Neuronal stem cell (in vitro differentiated cells): ENCODE measurements around the gene DPP6.
A peak's percentile ranks its signal among the peaks of the same experiment; 100 is the strongest.

Experiments
- DNase-seq: peaks from one replicate; pipeline ENCODE4 v3.0.0-alpha.2; 2013; ENCODE audit warnings: low spot score
- H2AFZ ChIP-seq: one replicate; pipeline ENCODE4 v1.6.1; 2013; ENCODE audit warnings: mild to moderate bottlenecking, low read length, inconsistent platforms
- H2AK5ac ChIP-seq: 2 replicates; pipeline ENCODE4 v1.6.1; 2013; ENCODE audit warnings: low read depth, mild to moderate bottlenecking, inconsistent platforms, low read length, moderate library complexity, mixed read lengths
- H2BK120ac ChIP-seq: 2 replicates; pipeline ENCODE4 v1.6.1; 2013; ENCODE audit warnings: low read depth, mild to moderate bottlenecking, inconsistent platforms, low read length, moderate library complexity, mixed read lengths
- H2BK12ac ChIP-seq: one replicate; pipeline ENCODE4 v1.6.1; 2013; ENCODE audit warnings: low read length, inconsistent platforms
- H2BK15ac ChIP-seq: 2 replicates; pipeline ENCODE4 v1.6.1; 2013; ENCODE audit warnings: mild to moderate bottlenecking, low read length, inconsistent platforms, mixed read lengths
- H2BK5ac ChIP-seq: one replicate; pipeline ENCODE4 v1.6.1; 2013; ENCODE audit warnings: inconsistent platforms, mild to moderate bottlenecking, low read length, moderate library complexity
- H3K14ac ChIP-seq: one replicate; pipeline ENCODE4 v1.6.1; 2013; ENCODE audit warnings: low read length, inconsistent platforms
- H3K18ac ChIP-seq: 2 replicates; pipeline ENCODE4 v1.6.1; 2013; ENCODE audit warnings: low read length, inconsistent platforms
- H3K23ac ChIP-seq: 2 replicates; pipeline ENCODE4 v1.6.1; 2013; ENCODE audit warnings: low read depth, mild to moderate bottlenecking, mixed read lengths, low read length, inconsistent platforms; ENCODE audit not compliant: poor library complexity
- H3K27ac ChIP-seq: replicated peaks from 3 replicates; pipeline ENCODE4 v1.5.1; 2013; ENCODE audit warnings: low read length, inconsistent platforms
- H3K27me3 ChIP-seq, 3 experiments: 2 replicates each; pipeline ENCODE4 v1.6.1; 2013; ENCODE audit warnings: low read length in 3 of 3, mild to moderate bottlenecking in 2 of 3, inconsistent platforms in 1 of 3, low read depth in 1 of 3, mixed read lengths in 1 of 3, moderate library complexity in 1 of 3; ENCODE audit not compliant: control insufficient read depth in 3 of 3, insufficient read depth in 3 of 3
- H3K36me3 ChIP-seq, 2 donors: replicated peaks in 1 of 2; 2 replicates each; pipeline ENCODE4 v1.6.1; 2013; ENCODE audit warnings: low read length in 2 of 2; ENCODE audit not compliant: control insufficient read depth in 2 of 2, insufficient read depth in 2 of 2
- H3K4ac ChIP-seq: 2 replicates; pipeline ENCODE4 v1.6.1; 2013; ENCODE audit warnings: inconsistent platforms, mild to moderate bottlenecking, low read length, moderate library complexity
- H3K4me1 ChIP-seq, 2 donors: 1 replicate in 1 of 2; 2 replicates in 1 of 2; pipeline ENCODE4 v1.6.1; 2013; ENCODE audit warnings: low read length in 2 of 2, low read depth in 1 of 2; ENCODE audit not compliant: control insufficient read depth in 2 of 2, insufficient read depth in 1 of 2
- H3K4me2 ChIP-seq: one replicate; pipeline ENCODE4 v1.6.1; 2013; ENCODE audit warnings: mild to moderate bottlenecking, low read length, inconsistent platforms; ENCODE audit not compliant: insufficient read depth, poor library complexity, severe bottlenecking
- H3K4me3 ChIP-seq, 2 donors: 2 replicates each; pipeline ENCODE4 v1.5.1; 2013; ENCODE audit warnings: low read length in 2 of 2, mild to moderate bottlenecking in 2 of 2, inconsistent platforms in 1 of 2, moderate library complexity in 1 of 2
- H3K79me1 ChIP-seq: one replicate; pipeline ENCODE4 v1.6.1; 2013; ENCODE audit warnings: low read depth, mild to moderate bottlenecking, inconsistent platforms, low read length, moderate library complexity
- H3K9ac ChIP-seq: one replicate; pipeline ENCODE4 v1.6.1; 2013; ENCODE audit warnings: mild to moderate bottlenecking, low read depth, low read length, inconsistent platforms; ENCODE audit not compliant: poor library complexity
- H3K9me3 ChIP-seq, 2 donors: replicated peaks in 1 of 2; 2 replicates each; pipeline versions ENCODE3 to v1.6.1; 2013; ENCODE audit warnings: low read length in 2 of 2, mild to moderate bottlenecking in 2 of 2, inconsistent platforms in 1 of 2, low read depth in 1 of 2, mixed read lengths in 1 of 2, moderate library complexity in 1 of 2; ENCODE audit not compliant: control insufficient read depth in 2 of 2, insufficient read depth in 1 of 2
- H4K8ac ChIP-seq: one replicate; pipeline ENCODE4 v1.6.1; 2013; ENCODE audit warnings: low read depth, mild to moderate bottlenecking, inconsistent platforms, low read length, moderate library complexity
- H4K91ac ChIP-seq: one replicate; pipeline ENCODE4 v1.6.1; 2013; ENCODE audit warnings: low read length, low read depth, mild to moderate bottlenecking, inconsistent platforms; ENCODE audit not compliant: poor library complexity
- whole genome bisulfite sequencing, 2 donors: extraction: QIAGEN DNeasy Blood & Tissue Kit; methylation state at CpG; one replicate each; pipeline ENCODE4 v1.1.7; 2013; ENCODE audit warnings: missing lambda C conversion rate in 2 of 2, mixed read lengths in 1 of 2; ENCODE audit not compliant: insufficient read length in 2 of 2, insufficient replicate concordance in 1 of 2; ENCODE audit errors: extremely low coverage in 2 of 2; 5-methylcytosine and 5-hydroxymethylcytosine counted together

Gene DPP6

GRCh38 chr7:154415709-154416399, 363.7 kb downstream of the DPP6 start:
- no peak overlapping the region for H2BK120ac ChIP-seq
- no peak overlapping the region for H3K9ac ChIP-seq
- no peaks in the 10 kb centered on the region for H3K79me1 ChIP-seq
- H4K91ac ChIP-seq = no peak overlapping the region
- H3K36me3 ChIP-seq = no peaks in the 10 kb centered on the region
- H2AK5ac ChIP-seq = no peak overlapping the region
- H2BK5ac ChIP-seq = no peak overlapping the region
- H3K27me3 ChIP-seq = no peaks in the 10 kb centered on the region
- peaks cover 0 to 4% of the 10 kb centered on the region in 2 donors for H3K4me1 ChIP-seq
- H3K4me2 ChIP-seq = no peak overlapping the region
- H3K23ac ChIP-seq = no peak overlapping the region
- H4K8ac ChIP-seq = no peak overlapping the region
- WGBS, 2 donors = no CpG with 5 or more reads among the region's 6 CpGs
- H2BK15ac ChIP-seq = no peak overlapping the region
- H2BK12ac ChIP-seq = no peak overlapping the region
- DNase-seq = no peak
- no peak overlapping the region for H3K4me3 ChIP-seq
- H2AFZ ChIP-seq = no peak overlapping the region
- H3K27ac ChIP-seq = no peak overlapping the region
- H3K9me3 ChIP-seq = no peaks in the 10 kb centered on the region
- H3K4ac ChIP-seq = no peak overlapping the region
- H3K14ac ChIP-seq = no peak overlapping the region
- H3K18ac ChIP-seq = no peak overlapping the region

- Histone ChIP-seq H3K4ac (no peak overlapping the region), H3K79me1 (no peaks in the 10 kb centered on the region), H3K9me3 (no peaks in the 10 kb centered on the region)
These were observed 364.5 kb downstream of the DPP6 start for GRCh38 chr7:154416714-154417113.

GRCh38 chr7:154419344-154419743, 367.1 kb downstream of the DPP6 start:
- Histone ChIP-seq H3K14ac (no peak overlapping the region), H3K9ac (no peak overlapping the region), H2BK12ac (no peak overlapping the region), H3K9me3 (no peaks in the 10 kb centered on the region), H3K4ac (no peak overlapping the region), H2BK15ac (no peak overlapping the region), H4K91ac (no peak overlapping the region), H3K18ac (peak overlapping the region; percentile 44), H3K23ac (no peak overlapping the region), H3K4me1 (peaks cover 0 to 11% of the 10 kb centered on the region in 2 donors), H2BK5ac (no peak overlapping the region), H3K79me1 (no peaks in the 10 kb centered on the region), H3K27ac (no peak overlapping the region), H3K27me3 (no peaks in the 10 kb centered on the region), H4K8ac (no peak overlapping the region), H3K4me2 (no peak overlapping the region), H3K36me3 (no peaks in the 10 kb centered on the region), H2AFZ (no peak overlapping the region), H3K4me3 (no peak overlapping the region), H2BK120ac (no peak overlapping the region), H2AK5ac (no peak overlapping the region)
- no CpG with 5 or more reads among the region's 10 CpGs for WGBS, 2 donors
- no peak for DNase-seq

More at GRCh38 chr7:154416714-154417113, 364.5 kb downstream of the DPP6 start:
- no peak overlapping the region for H2BK12ac ChIP-seq
- no peak overlapping the region for H2AFZ ChIP-seq
- no peak overlapping the region for H4K8ac ChIP-seq
- no peak overlapping the region for H3K27ac ChIP-seq
- no peak overlapping the region for H2BK5ac ChIP-seq
- H3K4me2 ChIP-seq = no peak overlapping the region
- H3K18ac ChIP-seq = no peak overlapping the region
- no peak overlapping the region for H4K91ac ChIP-seq
- no peak overlapping the region for H3K4me3 ChIP-seq
- H3K27me3 ChIP-seq = no peaks in the 10 kb centered on the region
- H2BK120ac ChIP-seq = no peak overlapping the region
- no peak overlapping the region for H2BK15ac ChIP-seq
- WGBS, 2 donors = no CpG with 5 or more reads among the region's 6 CpGs
- no peak overlapping the region for H3K9ac ChIP-seq
- DNase-seq = no peak
- H3K14ac ChIP-seq = no peak overlapping the region
- peaks cover 0 to 4% of the 10 kb centered on the region in 2 donors for H3K4me1 ChIP-seq
- H2AK5ac ChIP-seq = no peak overlapping the region
- no peak overlapping the region for H3K23ac ChIP-seq
- no peaks in the 10 kb centered on the region for H3K36me3 ChIP-seq

DNA sequence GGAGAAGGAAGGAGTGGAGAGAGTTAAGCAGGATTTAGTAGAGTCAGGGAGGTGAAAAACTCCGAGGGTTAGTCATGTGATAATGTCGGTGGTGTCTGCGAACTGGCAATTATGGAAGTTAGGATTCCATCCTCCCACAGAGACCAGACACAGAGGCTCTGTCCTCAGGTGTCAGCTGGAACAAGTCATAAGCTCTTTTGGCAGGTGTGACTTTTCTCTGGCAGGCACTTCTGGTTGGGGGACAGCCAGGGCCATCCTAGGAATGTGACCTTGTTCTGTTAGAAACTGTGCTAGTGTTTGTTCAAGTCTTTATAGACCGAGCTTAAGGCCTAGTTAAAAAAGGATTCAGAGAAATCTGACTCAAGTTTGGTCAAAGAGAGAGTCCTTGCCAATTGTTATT, 371.0 kb downstream of the DPP6 start:
- Histone ChIP-seq H3K4me3 (no peak overlapping the region), H2BK15ac (no peak overlapping the region), H3K9me3 (no peaks in the 10 kb centered on the region), H3K4me2 (no peak overlapping the region), H3K18ac (no peak overlapping the region), H3K14ac (no peak overlapping the region), H4K8ac (no peak overlapping the region), H3K36me3 (no peaks in the 10 kb centered on the region), H3K4me1 (peaks cover 0 to 19% of the 10 kb centered on the region in 2 donors), H2AFZ (no peak overlapping the region), H3K79me1 (no peaks in the 10 kb centered on the region), H2AK5ac (no peak overlapping the region), H3K27ac (no peak overlapping the region), H3K9ac (no peak overlapping the region), H2BK5ac (no peak overlapping the region), H3K4ac (no peak overlapping the region), H3K23ac (no peak overlapping the region), H2BK12ac (no peak overlapping the region), H3K27me3 (no peaks in the 10 kb centered on the region), H2BK120ac (no peak overlapping the region), H4K91ac (no peak overlapping the region)
- WGBS, 2 donors = no CpG with 5 or more reads among the region's 4 CpGs
- no peak for DNase-seq
